GM03348 (cell line): ENCODE measurements around the gene TEX53.

Source experiments
- DNase-seq: peaks from one replicate; pipeline ENCODE4 v3.0.0; 2012; ENCODE audit warnings: low spot score

The TEX53 gene

DNA sequence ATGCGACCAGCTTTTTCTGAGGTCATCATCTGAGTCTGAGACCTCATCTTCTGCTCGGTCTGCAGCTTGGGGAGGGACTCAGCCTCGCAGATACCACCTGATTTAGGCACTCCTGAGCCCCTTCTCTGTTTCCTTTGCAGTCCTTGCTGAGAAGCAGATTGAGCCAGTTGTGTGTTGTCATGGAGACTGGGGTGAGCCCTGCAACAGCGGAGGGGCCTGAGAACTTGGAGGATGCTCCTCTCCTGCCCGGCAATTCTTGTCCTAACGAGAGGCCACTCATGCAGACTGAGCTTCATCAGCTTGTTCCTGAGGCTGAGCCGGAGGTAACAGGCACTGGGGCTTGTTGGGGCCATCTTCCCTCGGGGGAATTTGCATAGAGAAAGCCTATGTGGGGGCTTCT, 19.2 kb downstream of the TEX53 start:
- DNase-seq: no peak

- DNase-seq: no peak
These were observed 23.2 kb downstream of the TEX53 start for GRCh38 chr9:114634387-114634786.

- no peak for DNase-seq
These were observed 24.0 kb downstream of the TEX53 start for GRCh38 chr9:114633438-114634089.

- DNase-seq: no peak
These were observed 26.4 kb downstream of the TEX53 start for GRCh38 chr9:114631166-114631565.

DNA sequence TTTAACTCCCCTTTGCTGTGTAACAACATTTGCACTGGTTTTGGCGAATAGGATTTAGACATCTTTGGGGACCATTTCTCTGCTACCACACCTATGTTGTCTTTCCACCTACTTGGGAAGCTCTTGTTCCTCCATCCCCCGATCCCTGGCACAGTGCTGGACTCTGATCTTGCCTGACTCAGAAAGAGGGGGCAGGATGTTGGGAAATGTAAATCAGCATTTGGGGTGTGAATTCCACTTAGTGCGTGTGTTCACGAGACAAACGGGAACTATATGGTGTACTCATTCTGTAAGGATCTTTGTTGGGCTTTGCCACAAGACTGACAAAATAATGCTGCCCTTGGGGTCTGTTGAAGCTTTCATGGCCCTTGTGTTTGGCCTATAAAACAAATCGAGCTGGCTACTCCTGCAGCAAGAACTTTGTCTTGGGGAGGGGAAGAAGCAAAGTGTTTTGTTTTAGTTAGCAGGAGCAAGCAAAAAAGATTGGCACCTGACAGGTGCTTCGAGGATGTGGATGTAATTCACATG, 28.0 kb downstream of the TEX53 start:
- no peak for DNase-seq

- no peak for DNase-seq
These were observed 30.1 kb downstream of the TEX53 start for GRCh38 chr9:114627553-114627952.

DNA sequence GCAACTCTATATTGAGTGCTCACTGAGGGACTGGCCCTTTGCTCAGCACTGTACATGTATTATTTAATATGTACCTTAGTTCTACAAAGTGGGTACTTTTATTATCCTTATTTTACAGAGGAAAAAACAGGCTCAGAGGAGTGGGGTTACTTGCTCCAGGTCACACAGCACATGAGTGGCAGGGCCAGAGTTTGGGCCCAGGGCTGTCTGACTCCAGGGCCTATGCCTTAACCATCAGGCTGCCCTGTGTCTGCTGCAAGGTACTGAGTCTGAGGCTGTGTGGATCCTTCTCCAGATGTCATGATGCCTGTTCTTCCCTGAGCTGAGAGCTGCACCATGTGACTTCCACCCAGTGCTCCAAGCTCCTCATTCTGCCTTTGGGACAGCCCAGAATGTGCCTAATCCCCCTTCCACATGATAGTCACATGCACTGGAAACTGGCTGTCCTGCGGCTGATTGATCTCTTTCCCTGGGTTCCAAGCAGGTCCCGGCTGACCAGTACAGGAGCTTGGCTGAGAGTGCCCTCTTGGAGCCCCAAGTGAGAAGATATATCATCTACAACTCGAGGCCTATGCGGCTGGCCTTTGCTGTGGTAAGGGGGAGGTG, 31.1 kb downstream of the TEX53 start:
- no peak for DNase-seq

GRCh38 chr9:114624677-114625076, 32.9 kb downstream of the TEX53 start:
- DNase-seq: no peak

- DNase-seq: peak; percentile 82
These were observed 35.5 kb downstream of the TEX53 start for GRCh38 chr9:114621975-114622609.

DNA sequence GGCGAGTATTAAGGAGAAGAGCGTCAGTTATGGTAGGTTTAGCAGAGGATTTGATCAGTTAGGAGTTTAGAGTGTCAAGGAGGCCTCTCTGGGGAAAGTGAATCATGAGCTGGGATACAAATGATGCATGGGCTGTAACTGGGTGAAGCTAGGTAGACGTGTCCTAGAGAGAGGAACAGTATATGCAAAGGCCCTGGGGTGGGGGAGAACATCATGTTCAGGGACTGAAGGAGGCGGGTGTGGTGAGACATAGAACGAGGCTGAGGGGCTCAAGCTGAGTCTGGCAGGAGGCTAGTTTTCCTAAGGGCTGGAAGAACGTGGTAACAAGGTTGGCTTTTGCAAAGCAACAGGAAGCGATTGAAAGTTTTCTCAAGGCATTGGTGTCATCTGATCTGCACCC, 36.0 kb downstream of the TEX53 start:
- no peak for DNase-seq

- no peak for DNase-seq
These were observed 38.3 kb downstream of the TEX53 start for GRCh38 chr9:114619191-114619761.

DNA sequence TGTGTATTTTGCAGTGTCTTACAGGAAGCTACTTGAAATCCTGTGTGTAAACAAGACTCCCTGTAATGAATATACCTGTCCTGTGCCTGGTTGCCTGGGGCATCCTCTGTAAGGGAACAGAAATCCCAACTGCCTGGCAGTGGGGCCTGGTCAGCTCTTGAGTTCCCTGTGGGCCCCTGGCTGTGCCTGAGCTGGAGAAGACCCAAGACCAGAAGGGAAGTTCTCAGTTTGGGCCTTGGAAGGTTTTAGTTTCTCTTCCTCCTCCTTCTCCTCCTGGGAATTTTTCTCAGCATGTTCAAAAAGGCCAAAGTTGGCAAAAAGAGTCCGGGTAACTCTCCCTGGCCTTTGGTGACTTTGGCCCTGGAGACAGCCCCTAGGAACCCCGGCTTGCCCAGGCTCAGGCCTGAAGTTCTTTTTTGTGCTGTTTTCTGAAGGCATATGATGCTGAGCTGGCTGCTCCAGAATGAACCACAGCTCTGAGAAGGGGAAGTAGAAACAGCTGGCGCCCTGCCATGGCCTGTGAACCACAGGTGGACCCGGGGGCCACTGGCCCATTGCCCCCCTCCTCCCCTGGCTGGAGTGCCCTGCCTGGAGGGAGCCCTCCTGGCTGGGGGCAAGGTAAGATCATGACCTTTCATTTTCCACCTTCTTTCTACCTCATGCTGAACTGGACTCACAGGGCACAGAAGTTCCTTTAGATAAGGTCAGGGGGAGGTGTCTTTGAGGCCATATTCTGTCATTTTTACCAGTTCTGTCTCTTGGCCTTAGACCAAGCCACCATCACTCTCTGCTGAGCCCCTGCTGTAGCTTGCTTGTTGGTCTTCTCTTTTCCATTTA, 40.7 kb downstream of the TEX53 start:
- DNase-seq: no peak

- no peak for DNase-seq
These were observed 43.2 kb downstream of the TEX53 start for GRCh38 chr9:114614373-114614772.

DNA sequence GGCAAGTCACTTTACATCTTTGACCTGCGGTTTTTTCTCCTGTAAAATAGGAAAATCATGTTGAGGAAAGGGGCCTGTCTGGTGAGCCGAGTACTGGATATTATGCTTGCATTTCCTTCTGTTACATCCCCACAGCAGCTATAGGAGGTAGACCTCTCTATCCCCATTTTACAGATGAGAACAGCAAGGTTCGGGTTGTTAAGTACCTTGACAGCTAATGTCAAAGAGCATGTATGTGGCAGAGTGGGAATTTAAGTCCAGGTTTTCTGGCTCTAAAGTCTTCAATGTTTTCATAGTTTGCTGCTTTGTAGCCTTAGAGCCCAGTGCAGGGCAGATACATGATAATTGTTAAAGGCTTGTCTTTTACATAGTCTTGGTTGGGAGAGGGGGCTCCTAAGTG, 43.7 kb downstream of the TEX53 start:
- DNase-seq: no peak

GRCh38 chr9:114613087-114613486, 44.5 kb downstream of the TEX53 start:
- DNase-seq: no peak

GRCh38 chr9:114612272-114612923, 45.2 kb downstream of the TEX53 start:
- DNase-seq: no peak

- peak; percentile 86 for DNase-seq
These were observed 45.9 kb downstream of the TEX53 start for GRCh38 chr9:114611516-114612271.

DNA sequence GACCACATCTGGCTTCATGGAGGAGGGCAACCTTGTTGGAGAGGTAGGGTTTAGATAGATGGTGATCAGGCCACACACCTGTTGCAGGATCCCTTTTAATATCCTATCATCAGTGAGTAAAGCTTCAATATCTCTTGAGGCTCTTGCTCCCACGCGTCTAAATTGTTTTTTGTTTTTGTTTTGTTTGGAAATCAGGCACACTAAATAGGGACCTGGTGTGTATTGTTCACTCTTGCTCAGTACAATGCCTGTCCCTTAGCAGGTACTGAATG, 49.1 kb downstream of the TEX53 start:
- no peak for DNase-seq

GRCh38 chr9:114607671-114608524, 49.7 kb downstream of the TEX53 start:
- DNase-seq: no peak

DNA sequence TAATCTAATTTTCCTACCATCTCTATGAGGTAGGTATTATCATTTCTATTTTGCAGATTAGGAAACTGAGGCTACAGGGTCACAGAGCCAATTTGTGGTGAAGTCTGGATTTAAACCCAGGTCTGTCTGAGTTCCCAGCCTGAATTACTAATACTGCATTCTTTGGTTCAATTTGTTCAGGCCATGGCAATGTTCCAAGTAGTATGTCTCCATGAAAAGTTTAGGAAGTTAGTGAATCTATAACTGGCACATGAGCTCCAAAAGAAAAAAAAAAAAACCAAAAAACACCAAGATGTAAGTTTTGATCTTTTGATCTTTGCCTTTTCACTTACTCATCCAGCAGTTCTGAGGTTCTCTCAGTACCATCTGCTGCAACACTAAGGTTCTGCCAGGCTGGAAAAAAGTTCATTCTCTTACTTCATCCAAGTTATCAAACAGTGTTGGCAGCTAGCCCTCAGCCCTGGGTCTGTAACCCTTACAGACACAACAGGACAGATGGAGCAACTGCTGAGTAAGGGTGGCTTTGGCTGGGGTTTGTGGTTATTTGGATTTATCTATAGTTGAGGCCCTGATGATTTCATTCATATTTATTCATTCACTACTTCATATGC, 50.9 kb downstream of the TEX53 start:
- peak; percentile 75 for DNase-seq
